Left ventricle myocardium inferior (tissue), 1 donor: ENCODE data around the gene ATXN7L3. TPM values are rescaled to one million over a fixed set of nuclear protein-coding genes. Genes with fewer than 3 reads are reported as not detected.

Experiments used
- DNase-seq: peaks from one replicate; pipeline ENCODE4 v3.0.0-alpha.2; 2020
- H3K27ac ChIP-seq: fragments of 200-600 bp; replicated peaks from 2 replicates; pipeline ENCODE4 v1.8.0; 2021
- H3K27me3 ChIP-seq: fragments of 200-600 bp; 2 replicates; pipeline ENCODE4 v1.8.0; 2021; ENCODE audit warnings: low read depth
- H3K36me3 ChIP-seq: fragments of 200-600 bp; 2 replicates; pipeline ENCODE4 v1.8.0; 2021
- H3K4me1 ChIP-seq: fragments of 200-600 bp; 2 replicates; pipeline ENCODE4 v1.8.0; 2021
- H3K4me3 ChIP-seq: fragments of 200-600 bp; 2 replicates; pipeline ENCODE4 v1.8.0; 2021; ENCODE audit warnings: mild to moderate bottlenecking, moderate library complexity
- H3K9me3 ChIP-seq: fragments of 200-600 bp; replicated peaks from 2 replicates; pipeline ENCODE4 v1.8.0; 2021
- CTCF ChIP-seq: fragments of 200-600 bp; IDR thresholded peaks from 2 replicates; pipeline ENCODE4 v1.8.0; 2021; ENCODE audit warnings: antibody characterized with exemption, mild to moderate bottlenecking, borderline replicate concordance
- intact Hi-C: fragments of 100-400 bp; cut with micrococcal nuclease; formaldehyde crosslinking; loops from one replicate; pipeline ENCODE4 v1.11.0; 2022
- total RNA-seq: library from RNA; stranded (reverse); fragmentation: NEBNext Ultra II Directional; extraction: Animal tissue kit (Norgen Biotek cat#: 25700); gene quantifications from one replicate; pipeline ENCODE4 v1.2.1, GENCODE V29; 2021
- donor health status: DM: no; HTN: yes; CAD: no; lungs with severe emphysema.

The ATXN7L3 gene
- total RNA-seq, 1 donor from 2014 or later, result 28.7 TPM

DNA sequence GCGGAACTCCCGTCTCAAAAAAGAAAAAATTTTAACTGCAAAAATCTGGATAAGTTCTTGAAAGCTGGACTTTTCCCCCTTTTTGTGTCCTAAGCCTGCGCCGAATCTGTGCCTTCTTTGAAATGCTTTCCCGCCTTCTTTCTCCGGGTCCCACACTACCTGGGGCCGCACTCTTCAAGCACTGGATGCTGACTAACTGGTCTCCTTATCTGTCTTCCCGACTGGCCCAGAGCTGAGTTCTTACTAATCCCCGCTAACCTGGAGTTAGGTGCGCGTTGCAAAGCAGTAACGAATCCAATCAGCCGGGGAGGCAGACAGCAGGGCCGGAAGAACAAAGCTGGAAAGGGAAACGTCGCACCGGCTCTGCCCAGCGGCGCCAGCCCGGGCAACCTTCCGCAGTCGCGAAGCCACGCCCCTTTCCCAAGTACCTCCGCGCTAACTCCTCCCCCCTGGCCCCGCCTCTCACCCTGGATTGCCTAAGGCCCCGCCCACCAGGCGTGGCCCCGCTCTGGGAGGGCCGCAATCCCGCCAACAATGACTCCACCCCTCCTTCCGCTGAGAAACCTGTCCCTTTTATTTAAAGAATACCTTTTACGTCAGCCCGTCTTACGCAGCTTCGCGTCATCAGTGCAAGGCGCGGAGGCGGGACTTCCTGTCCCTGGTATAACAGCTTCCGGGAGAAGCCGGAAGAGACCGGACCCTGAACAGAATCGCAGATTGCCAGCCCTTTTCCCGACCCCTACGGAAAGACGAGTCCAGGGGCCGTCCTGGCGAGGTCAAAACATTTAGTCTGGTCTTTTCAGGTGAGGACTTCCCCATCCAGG is 13.2 kb downstream of the ATXN7L3 start, which contains the start of gene TMUB2:
Gene TMUB2, plus strand, starts transcription at position 666 of the 824 bp plus-strand sequence. CDS start 737 bp downstream, outside the sequence.
- Histone ChIP-seq H3K4me3 (peak within 1 kb of the TSS; percentile 93), H3K9me3 (no peaks in the 10 kb centered on the region), H3K4me1 (peaks cover 40% of the 10 kb centered on the region), H3K27me3 (no peaks in the 10 kb centered on the region), H3K27ac (peak within 1 kb of the TSS; percentile 99), H3K36me3 (peaks cover 45% of the 10 kb centered on the region)
- intact Hi-C loops, result no loop called here
- TF ChIP-seq CTCF, result no peak
- peak; percentile 98 for DNase-seq

DNA sequence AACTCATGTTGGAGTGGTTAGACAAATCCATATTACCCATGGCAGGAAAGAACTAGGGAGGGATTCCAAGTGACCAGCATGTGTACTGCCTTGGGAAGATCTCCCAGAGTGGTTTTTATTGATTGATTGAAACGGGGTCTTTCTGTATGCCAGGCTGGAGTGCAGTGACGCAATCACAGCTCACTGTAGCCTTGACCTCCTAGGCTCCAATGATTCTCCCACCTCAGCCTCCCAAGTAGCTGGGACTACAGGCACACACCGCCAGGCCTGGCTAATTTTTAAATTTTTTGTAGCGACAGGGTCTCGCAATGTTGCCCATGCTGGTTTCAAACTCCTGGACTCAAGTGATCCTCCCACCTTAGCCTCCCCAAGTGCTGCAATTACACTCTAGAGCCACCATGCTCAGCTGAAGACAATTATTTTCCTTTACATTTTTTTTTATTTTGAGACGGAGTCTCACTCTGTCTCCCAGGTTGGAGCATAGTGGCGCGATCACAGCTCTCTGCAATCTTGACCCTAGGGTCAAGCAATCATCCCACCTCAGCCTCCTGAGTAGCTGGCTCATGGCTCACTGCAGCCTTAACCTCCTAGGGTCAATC is 15.4 kb downstream of the ATXN7L3 start:
- Histone ChIP-seq H3K4me3 (no peak overlapping the region), H3K9me3 (no peaks in the 10 kb centered on the region), H3K27ac (no peak overlapping the region), H3K27me3 (no peaks in the 10 kb centered on the region), H3K36me3 (peaks cover 25% of the 10 kb centered on the region), H3K4me1 (peaks cover 40% of the 10 kb centered on the region)
- intact Hi-C loops, result no loop called here
- no peak for TF ChIP-seq CTCF
- no peak for DNase-seq

DNA sequence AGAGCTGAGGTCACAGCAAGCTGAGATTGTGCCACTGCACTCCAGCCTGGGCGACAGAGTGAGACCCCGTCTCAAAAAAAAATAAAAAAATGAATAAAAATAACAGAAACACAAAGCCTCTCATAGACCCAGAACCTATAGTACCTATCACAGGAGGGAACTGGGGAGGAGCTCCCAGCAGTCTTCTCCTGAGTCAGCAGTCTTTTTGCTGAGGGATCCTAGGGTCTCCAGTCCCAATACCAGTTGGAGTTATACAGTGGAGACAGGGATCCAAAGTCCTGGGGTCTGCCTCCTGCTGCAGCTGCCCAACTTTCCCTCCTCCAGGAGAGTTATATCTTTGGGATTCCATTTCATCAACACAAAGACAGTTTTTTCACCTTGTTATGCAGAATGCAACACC is 16.7 kb downstream of the ATXN7L3 start:
- no peak overlapping the region for H3K4me3 ChIP-seq
- H3K36me3 ChIP-seq, result peaks cover 31% of the 10 kb centered on the region
- no peak overlapping the region for H3K27ac ChIP-seq
- no peak for TF ChIP-seq CTCF
- peaks cover 34% of the 10 kb centered on the region for H3K4me1 ChIP-seq
- intact Hi-C loops, result no loop called here
- H3K27me3 ChIP-seq, result no peaks in the 10 kb centered on the region
- no peaks in the 10 kb centered on the region for H3K9me3 ChIP-seq
- no peak for DNase-seq

DNA sequence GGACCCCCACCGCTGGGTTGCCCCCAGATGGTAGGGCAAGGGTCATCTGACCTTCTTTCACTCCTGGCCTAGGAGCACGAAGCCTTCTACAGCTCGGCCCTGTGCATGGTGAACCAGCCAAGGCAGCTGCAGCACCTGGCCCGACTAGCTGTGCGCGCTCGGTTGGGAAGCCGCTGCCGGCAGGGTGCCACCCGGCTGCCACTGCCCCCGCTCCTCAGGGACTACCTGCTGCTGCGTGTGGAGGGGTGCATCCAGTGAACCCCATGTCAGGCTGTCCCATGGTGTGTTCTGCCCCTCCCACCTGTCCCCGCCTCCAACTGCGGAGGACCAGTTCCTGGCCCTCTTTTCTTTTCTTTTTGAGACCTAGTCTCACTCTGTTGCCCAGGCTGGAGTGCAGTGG is 21.6 kb downstream of the ATXN7L3 start:
- Histone ChIP-seq H3K9me3 (no peaks in the 10 kb centered on the region), H3K27ac (no peak overlapping the region), H3K4me3 (no peak overlapping the region), H3K36me3 (peaks cover 55% of the 10 kb centered on the region), H3K27me3 (no peaks in the 10 kb centered on the region), H3K4me1 (no peaks in the 10 kb centered on the region)
- no peak for DNase-seq
- TF ChIP-seq CTCF, result no peak
- intact Hi-C loops, result no loop called here

DNA sequence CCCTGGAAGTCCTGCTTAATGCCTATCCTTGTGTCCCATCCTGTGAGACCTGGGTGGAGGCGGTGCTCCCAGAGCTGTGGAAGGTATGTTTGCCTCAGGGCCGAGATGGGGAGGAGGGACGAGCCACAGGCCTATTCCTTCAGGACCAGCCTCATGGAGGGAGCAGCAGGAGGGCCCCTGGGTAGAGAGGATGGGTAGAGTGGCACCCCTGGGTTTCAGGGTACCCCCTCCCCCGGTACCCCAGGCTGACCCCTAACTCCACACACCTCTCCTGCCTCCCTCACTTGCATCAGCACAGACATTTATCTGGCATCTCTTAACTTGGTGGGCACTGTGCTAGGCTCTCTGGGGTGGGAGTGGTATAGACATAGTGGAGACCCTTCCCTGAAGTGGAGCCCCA is 22.0 kb downstream of the ATXN7L3 start:
- intact Hi-C loops, result no loop called here
- TF ChIP-seq CTCF, result no peak
- no peak overlapping the region for H3K27ac ChIP-seq
- peaks cover 50% of the 10 kb centered on the region for H3K36me3 ChIP-seq
- H3K27me3 ChIP-seq, result no peaks in the 10 kb centered on the region
- no peak for DNase-seq
- H3K4me1 ChIP-seq, result no peaks in the 10 kb centered on the region
- H3K9me3 ChIP-seq, result no peaks in the 10 kb centered on the region
- H3K4me3 ChIP-seq, result no peak overlapping the region
